Pons (tissue), 1 donor: ENCODE measurements around the gene TUT1.
"Not testable (repeated sequence)": the region's sequence is repeated elsewhere in the genome, so short reads cannot be mapped to it uniquely, and the experiment has no call there.

Experiments used
- DNase-seq: peaks from one replicate; pipeline ENCODE4 v3.0.0-alpha.2; 2016; ENCODE audit warnings: low spot score

Gene TUT1

DNA sequence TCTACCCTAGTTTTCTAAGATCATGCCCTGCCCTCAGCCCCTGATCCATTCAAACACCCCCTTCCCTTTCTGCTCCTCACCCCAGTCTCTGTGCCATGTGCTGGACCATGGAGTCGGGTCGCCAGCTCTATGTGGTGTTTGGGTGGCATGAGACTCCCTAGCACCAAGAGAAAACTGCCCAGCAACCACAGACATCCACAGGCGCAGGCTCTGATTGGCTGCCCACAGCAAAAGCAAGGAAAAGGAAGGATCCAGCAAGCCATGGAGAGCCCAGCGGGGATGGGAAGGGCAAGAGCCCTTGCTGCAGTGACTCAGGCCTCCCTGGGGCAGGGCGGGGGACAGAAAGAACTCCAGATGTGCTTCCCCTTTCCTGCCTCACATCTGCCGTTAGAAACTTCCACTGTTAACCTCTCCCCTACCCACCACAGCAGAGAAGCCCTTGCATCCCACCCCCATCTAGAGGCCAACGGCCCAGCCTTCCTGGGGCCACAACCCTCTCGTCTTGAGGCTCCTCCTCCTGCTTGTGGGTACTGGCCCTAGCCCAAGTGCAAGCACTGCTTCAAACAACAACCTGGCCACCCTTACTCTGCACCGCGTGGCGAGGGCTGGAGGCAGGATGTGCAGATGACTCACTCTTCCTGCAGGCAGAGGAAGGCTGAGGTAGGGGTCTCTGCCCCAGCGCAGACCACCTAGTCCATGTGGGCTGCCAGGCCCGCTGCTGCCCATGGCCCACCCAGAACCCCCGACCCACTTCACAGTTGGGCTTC, 35.0 kb downstream of the TUT1 start:
- peak; percentile 81 for DNase-seq

DNA sequence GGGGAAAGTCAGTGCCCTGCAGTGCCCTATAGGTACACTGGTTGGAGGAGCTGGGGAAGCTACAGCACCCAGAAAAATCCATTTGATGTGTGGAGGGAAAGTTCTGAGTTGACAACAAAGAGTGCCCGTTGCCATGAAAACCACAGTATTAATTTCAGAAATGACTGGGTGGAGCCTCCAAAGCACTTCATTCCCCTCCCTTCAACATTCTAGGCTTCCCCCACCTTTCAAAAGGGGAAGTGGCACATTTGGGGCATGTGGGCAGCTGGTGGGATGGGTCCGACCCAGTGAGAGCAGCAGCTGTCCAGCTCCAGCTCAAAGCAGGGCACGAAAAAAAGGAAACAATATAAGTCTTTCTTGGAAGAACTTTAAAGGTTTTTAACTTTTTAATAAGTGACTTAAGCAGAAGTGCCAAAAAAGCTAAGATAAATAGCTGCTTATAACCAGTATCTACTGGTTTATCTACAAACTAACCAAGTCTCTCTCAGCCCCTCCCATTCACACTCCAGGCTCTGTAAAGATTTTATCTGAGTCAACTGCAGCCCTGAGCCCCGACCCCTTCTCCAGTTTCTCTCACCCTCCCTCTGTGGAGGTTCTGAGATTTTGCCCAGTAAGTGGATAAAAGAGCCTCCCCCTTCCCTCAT, 35.7 kb downstream of the TUT1 start:
- no peak for DNase-seq

DNA sequence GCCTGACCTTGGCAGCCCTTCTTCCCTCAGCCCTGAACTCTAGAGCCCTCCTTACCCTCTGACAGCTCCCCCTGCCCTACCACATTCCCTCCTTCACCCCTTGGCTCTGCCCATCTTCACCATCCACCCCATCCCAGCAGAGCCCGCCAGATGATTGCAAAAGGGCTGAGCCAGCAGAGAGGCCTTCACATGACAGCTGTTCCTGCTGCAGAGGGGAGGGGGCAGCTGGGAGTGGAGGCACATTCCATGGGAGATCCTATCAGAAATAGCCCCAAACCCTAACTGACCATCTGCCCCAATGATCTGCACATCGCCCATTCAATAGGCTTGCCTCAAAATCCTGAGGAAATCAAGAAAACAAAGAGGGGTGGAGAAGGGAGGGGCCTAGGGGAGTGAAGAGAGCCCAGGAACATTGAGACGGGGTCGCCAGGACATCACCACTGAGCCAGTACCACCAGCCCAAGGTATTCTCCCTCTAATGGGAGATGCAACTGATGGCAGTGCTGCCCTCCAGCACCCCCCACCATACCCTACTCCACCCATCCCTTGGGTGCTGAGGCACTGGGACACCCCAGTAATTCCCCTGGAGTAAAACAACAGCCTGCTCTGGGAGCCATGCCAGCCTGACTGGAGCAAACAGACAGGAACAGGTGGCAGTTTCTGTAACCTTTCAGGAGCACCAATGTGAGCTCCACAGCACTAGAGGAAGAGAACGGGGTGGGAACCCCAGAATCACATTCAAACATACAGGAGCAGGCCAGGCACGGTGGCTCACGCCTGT, 36.7 kb downstream of the TUT1 start:
- DNase-seq: no peak

DNA sequence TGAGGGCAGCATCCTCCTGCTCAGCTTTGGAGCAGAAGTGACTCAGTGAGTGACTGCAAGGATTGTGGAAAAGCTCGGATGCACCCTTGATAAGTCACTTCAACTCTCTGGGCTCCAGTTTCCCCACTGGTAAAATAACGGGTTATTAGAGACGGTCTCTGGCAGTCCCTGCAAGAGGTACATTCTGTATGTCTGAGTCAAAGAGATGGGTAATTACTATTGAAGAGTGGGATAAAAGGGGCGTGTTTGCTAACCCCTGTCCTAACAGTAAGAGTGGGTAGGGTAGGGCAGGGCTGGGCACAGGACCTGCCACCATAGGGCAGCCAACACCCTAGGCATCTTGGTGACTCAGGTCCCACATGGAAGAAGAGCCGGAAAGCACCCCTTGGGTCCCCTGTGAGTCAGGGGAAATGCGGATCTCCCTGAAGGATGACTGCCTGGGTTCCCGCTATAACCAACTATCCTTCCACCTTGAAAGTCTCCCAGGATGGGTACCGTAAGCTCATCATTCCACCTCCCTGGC, 37.4 kb downstream of the TUT1 start:
- no peak for DNase-seq

DNA sequence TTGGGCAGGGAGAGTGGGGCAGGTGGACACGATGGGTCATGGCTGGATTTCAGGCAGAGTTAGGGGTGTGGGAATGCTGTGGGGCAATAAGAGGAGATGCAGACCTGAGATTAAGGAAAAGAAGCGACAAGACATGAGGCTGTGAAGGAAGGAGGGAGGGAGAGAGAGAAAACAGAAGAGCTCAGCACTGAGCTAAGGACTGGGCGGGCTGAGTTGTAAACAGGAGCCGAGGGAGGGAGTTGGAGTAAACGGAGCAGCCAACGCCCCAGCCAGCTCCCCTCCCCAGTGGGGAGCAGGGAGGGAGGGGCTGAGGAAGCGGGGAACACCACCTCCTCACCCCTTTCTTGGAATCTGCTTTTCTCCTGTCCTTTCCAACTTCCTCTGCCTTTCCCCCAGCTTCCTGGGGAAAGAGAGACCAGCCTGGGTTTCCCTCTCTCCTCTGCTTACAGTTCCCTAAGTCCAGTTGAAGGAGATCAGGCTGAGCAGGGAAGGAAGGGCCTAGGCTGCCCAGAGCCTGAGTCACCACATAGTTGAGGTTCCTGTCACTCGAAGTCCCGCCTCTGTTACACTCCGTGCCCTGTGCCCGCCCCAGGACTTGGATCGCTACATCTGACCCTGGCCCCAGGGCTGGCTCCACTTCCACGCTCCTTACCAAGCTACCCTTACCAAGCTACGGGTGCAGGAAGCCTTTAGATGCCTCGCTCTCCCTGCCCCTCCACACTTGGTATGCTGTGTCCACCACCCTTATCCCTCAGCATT, 38.1 kb downstream of the TUT1 start:
- no peak for DNase-seq

DNA sequence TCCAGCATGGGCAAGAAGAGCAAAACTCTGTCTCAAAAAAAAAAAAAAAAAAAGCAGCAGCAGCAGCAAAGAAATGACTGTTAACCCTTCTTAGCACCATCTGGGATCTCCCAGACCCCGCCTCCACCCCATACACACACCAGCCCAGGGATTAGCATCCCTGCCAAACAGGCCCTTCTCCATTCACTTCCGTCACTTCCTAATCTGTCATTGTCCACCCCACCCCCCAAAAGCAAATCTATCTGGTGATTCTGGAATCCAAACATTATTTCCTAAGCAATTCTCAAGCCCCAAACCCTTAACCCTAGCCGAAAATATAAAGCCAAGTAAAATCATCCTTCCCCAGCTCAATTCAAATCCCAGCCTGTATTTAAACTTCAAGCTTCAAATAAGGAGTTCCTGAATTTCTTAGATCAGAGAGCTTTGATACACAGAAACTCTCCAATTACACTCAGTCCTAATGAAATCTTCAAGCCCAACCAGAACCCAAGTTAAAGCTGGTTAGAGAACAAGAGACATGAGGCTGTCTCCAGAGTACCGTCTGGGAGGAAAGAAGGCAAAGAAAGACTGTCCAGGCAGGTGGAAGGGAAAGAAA, 38.7 kb downstream of the TUT1 start:
- no peak for DNase-seq

DNA sequence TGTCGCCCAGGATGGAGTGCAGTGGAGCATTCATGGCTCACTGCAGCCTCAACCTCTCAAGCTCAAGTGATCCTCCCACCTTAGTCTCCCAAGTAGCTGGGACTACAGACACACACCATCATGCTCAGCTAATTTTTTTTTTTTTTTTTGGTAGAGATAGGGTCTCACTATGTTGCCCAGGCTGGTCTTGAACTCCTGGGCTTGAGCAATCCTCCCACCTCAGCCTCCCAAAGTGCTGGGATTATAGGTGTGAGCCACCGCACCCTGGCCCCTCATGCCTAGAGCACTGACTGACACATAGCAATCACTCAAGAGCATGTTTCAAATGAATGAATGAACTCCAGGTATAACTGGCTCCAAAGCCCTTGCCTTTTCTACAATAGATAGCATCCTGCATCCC, 40.8 kb downstream of the TUT1 start:
- DNase-seq: not testable (repeated sequence)

DNA sequence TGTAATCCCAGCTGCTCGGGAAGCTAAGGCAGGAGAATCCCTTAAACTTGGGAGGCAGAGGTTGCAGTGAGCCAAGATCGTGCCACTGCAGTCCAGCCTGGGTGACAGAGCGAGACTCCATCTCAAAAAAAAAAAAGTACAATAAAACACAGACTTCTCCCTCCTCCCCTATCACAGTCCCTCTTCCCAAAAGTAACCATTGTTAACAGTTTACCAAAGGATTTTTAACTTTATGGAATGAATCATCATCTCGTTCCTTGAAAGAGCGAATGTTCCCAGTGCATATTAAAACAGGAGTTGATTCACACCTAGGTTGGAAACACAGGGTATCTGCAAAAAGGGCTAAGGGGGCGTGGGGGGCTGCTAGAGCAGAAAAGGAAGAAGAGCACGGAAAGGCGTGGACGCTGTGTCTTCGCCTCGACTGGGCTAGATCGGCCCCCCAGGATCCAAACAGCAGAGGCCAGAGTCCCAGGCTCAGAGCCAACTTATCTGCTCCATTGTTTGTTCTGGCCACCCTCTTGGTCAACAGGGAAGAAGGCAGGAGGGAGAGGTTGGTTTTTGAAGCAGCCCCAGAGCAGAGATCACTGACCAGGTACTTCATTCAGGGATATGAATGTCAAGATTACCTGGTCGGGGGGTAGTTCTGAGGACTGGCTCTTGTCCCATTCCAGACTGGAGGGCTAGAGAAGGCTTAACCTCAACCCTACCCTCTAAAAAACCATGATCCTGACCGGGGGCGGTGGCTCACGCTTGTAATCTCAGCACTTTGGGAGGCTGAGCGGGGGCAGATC, 42.6 kb downstream of the TUT1 start:
- no peak for DNase-seq

DNA sequence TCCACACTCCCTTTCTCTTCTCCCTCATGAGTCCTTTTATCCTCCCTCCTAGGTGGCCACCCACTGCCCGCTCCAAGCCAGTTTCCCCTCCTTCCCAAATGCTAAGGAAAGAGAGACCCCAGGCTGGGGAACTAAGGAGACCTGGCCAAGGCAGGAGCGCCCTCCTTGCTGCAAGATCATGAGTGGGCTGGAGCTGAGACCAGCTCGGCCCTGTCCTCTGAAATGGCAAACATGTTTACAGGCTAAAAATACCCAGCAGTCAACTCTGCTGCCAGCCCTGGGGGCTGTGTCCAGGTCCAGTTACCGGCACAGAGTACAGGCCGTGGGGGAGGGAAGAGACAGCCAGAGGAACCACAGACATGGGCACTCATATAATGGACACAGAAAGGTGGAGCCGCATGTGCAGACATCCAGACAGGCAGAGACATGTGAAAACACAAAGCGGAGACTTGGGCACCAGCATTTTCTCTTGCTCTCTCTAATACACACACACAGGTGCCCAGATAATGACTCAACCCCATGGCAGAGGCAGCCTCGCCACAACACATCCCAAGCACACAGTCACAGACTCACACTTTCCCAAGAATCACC, 43.5 kb downstream of the TUT1 start:
- DNase-seq: no peak

DNA sequence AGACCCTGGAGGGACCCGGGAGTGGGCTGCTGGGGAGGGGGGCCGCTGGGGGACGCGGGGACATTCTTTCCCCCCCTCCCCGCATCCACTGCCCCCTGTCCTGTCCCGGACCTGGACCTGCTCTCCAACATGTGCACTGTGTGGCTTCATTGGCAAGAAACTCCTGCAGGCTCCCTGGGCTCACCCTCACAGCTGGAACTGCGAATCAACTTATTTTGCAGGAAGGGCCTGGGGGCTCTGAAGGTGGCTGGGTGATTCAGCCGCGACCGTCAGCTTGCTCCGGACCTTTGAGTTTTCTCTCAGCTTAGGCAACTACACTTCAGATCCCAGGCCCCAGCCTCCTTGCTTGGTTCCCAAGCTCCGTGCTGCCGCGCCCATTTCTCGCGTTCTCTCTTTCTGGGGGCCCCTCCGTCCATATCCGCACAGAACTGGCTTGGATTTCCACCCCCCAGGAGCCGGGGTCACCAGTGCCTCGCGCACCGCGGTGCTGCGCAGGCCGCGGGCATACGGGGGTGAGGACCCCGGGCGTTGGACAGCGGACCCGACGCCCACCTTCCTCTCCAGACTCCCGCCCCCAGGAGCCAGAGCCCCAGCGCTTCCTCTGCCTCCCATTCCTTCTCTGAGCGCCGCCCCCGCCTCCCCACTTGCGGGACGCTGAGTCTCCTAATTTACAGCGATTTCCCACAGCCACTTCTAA, 44.2 kb downstream of the TUT1 start:
- no peak for DNase-seq

DNA sequence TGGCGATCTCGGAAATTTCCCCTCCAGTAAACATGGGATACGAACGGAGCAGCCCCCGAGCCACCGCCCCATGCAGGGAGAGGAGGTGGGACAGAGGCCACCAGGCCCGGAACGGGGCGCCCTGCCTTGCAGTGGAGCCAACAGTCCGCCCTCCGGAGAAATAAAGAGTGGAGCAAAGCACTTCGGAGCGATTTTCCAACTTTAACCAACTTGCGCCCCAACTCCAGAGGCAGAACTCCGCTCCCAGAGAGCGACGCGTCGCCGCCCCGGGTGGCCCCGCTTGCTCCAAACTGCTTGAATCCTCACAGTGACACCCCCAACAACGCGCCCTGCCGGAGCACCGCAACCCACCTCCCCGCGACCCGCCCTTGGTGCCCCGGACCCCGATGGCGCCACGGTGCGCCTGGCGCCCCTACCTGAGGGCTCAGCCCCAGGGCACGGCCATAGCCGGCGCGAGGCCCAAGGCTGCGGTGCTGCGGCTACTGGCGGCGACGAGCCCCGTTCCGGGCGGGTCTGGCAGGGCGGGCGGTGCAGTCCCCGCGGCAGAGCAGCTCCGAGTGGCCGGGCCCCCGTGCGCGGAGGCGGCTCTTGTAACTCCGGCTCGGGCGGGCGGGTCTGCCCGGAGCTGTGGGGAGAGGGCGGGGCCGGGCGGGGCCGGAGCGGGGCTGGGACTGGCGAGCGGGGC, 44.9 kb downstream of the TUT1 start, which contains the start of gene AHNAK:
AHNAK (minus strand) TSS at position 563 of the 685 bp plus-strand sequence. CDS start 10,708 bp downstream, outside the sequence.
- no peak for DNase-seq

DNA sequence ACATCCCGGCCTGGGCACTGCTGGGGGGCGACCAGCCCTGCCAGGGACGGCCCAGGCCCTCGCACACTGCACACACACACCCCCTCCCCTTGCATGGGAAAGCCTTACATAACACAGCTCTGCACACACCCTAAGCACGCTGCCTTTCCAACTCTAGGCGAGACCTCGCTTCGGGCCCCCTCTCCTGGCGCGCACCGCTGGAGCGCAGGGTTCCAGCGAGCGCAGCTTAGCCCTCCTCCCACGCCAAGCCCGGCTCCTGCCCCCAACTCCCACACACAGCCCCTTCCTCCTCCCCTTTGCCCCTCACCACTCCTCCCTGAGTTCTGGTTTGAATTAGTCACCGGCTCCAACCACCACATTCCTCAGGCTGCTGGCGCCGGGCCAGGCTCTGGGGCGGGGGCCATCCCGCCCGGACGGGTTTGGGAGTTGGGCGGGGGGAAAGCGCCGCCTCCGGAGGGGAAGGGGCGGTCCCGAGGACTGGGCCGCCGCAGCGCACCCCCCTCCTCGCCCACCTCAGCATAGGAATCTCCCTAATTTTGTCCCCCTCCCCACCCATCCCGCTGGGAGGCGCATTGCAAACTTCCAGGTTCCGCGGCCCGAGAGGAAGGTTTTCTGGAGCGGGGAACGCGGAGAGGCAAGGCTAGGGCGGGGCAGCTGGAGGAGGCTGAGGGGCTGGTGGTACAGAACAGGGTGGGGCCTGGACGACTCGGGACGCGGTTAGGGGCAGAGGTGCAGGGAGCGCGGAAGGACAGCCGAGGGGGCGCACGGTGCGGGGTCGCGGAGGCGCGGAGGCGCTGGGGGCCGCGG, 45.7 kb downstream of the TUT1 start:
- no peak for DNase-seq

DNA sequence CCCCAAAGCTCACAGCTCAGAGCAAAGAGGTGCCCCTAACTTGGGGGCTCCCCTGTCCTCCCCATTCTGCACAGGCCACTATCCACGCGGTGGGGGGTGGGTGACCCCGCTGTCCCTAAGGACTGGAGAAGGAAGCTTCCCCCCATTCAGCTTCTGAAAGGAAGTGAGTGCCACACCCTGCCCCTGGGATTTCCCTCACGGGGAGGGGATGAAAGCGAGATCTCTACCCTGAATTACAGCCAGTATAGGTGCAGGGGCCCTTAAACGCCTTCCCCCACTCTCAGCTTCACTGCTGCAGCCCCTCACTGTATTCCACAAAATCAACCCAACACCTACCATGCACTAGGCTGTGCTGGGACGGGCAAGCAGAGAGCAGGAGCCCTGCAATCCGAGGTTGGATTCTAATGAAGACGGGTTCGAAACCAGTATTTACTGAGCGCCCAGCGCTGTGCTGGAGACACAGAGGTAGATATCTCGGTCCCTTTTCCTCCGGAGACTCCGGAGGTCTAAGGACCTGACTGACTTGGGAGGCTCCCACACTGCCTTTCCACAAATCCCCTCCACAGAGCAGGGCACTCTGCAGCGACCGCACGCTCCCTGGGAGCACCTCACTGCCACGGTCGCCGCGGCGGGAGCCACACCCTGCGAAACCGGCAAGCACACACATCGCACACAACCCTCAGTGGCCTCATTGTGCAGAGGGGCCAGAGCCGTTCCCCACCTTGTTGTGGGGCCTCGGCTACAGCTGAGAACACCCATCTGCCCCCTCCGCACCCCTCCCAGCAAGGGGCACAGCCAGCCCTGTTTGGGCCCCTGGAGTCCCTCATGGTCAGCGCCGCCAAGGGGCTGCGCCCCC, 46.5 kb downstream of the TUT1 start:
- no peak for DNase-seq

DNA sequence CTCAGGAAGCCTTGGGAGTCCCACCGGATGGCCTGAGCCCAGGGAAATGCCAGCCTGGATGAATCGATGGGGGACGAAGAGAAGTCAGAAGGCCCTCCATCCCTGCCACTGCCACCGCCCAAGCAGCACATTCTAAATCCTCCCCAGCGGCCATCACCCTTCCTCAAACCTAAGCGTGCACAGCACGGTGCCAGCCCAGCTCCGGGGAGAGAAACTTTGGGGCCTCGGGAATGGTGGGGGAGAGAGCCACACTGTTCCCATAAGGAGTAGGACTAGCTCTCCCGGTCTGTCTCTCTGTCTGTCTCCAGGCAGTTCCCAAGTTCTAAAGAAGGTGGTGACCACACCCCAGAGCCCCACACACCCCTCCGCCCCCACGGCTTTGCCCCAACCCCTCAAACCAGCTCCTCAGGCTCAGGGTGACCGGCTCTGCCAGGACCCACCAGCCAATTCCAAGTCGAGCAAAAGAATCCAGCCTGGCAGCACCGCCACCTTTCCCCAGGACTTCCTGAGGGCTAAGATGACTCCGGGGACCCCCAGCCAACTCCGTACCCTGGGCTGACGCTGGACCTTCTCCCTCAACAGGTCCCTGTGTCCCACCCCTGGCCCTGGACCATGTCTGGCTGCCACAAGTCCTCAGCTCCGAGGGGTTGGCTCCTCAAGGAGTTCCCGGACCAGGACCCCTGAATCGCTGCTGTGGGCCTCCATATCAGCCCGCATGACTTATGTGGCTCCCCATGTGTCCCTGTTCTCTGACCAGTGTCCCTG, 47.5 kb downstream of the TUT1 start:
- DNase-seq: no peak

DNA sequence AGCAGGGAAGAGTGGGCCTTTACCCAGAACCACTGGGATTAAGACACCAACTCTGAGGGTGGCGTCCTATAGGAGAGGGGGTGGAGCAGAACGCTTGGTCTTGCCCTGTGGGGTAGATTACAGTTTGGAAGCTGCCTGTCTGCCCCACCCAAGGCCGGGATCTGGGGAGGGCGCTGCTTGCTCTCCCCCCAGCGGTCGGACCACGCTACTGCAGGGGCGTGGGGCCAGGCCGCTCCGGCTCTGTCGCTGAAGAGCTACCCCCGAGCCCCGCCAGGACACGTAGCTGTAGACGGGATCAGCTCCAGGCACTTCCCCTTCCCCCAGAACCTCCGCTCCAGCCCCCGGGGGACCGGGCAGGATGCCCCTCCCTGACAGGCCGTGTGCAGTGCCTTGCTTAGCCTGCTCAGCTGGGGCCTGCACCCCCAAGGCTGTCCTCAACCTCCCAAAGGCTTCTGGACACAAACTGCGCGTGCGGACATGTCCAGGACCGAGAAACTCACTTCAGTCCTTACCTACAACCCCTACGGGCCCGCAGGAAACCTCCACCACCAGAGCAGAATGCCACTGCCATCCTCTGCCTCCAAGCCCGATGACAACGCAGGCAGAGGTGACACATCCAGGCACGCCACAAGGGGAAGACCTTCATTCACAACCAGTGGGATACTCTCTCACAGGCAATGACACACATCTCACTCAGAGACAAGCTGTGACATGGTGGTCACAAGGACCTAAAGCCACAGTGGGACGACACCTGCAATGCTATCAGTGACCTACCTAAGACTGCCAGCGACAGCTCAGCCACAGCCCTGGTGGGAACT, 48.4 kb downstream of the TUT1 start:
- no peak for DNase-seq
